Measurements from ENCODE around the gene SSR2.

Gene SSR2

DNA sequence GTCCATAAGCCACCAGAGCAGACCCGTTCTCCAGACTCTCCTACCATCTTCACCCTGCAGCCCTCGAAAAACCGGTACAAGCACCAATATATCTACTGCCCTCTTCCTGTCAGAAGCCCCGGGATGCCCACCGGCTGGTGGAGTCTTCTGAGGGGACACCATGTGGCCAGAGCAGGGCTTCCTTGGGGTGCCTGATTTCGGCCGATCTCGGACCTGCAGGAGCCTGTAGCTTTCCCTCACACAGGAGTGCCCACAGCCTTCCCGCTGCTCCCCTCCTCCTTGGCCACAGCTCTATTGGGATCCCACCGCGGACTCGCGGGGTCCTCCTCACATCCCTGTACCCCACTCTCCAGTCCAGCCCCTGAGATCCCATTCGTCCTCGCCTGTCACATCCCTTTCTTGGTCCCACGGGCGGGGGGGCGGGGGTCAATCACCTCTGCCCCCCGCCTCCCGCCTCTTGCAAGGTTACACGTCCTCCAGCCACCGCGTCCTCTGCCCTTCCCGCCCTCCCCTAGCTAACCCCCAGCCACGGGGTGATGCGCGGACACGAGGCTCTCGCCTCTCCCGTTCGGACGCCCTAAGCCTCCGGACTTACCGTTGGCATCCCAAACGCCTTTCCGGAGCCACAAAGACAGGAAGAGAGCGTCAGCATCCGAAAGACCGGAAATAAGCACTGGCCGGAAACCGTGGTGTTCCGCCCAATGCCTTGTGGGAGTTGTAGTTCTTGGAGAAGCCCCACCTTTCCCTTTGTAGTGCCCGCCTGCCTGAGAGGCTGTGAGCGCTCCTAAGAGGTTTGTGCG lies at the start of gene SSR2:
SSR2 (minus strand) TSS at position 659 of the 800 bp plus-strand sequence. CDS start 784 bp downstream, outside the sequence.
- FAIRE-seq = peak; percentile 61

DNA sequence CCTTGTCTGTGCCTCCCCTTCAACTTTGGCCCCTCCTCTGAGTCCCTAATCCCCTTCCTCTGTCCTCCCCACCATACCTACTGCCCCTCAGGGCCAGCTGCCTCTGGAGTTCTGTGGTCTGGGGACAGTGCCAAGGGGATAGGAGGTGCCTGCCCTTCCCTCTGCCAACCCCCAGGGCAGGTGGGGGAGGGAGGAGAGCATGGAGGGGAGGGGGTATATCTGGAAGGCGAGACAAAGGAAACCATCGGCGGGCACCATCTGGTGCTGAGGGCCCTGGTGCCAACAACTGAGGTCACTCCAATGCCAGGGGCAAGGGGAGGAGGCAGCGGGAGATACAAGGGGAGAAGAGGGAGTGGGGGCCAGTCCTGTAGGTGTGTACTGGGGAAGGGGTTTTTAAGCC lies 49.8 kb upstream of the SSR2 start:
- FAIRE-seq = no peak

DNA sequence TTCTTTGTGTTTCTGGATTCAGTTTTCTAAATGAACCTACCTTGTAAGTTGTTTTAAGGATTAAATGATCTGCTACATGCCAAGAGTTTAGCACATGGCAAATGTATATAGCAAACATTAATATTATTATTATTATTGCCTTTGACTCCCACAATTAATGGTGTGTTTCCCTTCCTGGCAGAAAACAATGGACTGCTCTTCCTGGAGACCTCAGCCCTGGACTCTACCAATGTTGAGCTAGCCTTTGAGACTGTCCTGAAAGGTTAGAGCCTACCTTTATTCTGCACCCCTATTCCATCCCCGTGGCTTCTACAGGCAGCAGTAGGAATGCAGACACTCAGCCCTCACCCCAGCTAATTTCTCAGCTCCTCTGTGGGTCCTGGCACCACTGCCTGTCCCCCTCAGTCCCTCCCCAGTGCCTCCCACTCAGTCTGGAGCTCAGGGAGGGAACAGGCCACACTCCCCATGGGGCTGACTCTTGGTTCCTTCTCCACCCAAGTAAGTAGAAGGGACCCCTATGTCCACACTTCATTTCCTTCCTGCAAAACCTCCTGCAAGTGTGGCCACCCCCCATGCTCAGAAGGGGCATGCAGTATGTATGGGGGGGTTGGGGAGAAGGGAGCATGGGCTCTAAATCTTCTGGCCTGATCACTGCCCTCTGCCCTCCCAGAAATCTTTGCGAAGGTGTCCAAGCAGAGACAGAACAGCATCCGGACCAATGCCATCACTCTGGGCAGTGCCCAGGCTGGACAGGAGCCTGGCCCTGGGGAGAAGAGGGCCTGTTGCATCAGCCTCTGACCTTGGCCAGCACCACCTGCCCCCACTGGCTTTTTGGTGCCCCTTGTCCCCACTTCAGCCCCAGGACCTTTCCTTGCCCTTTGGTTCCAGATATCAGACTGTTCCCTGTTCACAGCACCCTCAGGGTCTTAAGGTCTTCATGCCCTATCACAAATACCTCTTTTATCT lies 49.0 kb upstream of the SSR2 start:
- FAIRE-seq = no peak

DNA sequence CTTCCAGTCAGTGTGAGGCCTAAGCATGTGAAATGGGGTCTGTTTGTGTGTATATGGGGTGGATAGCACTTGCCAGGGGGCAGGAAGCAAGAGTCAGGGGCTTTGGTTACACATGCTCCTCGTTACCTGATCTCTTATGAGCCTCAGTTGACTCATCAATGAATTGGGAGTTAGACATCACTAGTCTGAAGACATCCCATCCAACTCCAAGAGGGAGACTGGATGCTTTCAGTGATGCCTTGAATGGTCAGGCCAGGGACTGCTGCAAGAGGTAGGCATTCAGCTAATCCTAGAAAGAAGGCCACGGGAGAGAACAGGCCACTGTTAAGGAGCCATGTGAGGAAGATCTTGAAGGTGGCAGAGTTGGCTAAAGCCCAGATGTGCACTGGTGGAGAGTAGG lies 46.5 kb upstream of the SSR2 start:
- no peak for FAIRE-seq

DNA sequence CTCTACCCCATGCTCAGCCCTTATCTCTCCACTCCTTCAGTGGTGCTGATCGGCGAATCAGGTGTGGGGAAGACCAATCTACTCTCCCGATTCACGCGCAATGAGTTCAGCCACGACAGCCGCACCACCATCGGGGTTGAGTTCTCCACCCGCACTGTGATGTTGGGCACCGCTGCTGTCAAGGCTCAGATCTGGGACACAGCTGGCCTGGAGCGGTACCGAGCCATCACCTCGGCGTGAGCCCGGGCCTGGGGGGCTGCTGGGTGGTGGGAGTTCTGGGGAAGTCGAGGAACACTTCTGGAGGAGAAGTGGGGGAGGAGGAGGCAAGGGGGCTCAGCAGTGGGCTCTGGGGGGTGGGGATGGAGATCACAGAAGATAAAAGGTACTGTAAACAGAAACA lies 45.1 kb upstream of the SSR2 start:
- FAIRE-seq = no peak

DNA sequence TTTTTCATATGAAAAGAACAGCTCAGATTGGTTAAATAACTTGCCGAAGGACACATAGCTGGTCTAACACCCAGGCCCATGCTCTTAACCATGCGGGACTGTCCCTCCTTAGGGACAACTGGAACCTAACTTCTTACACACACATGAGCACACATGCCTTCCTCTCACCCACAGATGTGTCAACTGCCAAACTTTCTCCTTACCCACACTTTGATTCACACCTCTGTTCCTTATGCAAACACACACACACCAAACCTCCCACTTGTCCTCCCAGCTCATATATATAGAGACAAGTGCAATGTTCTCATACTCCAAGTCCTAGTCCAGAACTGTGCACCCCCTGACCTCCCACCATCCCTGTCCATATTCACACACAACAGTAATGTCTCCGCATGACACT lies 44.5 kb upstream of the SSR2 start:
- no peak for FAIRE-seq

DNA sequence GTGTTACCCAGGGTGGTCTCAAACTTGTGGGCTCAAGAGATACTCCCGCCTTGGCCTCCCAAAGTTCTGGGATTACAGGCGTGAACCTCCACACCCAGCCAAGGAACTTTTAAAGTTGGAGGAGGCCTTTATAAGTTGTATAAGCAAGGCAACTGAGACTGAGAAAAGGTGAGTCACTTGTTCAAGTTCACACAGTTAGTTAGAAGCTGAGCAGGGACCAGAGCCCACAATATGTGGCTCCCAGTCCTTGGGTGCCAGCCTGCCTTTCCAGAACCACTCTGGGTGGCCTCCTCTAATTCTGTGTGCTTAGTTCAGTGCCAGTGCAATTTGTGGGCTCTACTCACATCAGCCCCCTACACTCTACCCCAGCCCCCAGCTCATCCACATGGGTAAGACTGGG lies 43.9 kb upstream of the SSR2 start:
- no peak for FAIRE-seq

DNA sequence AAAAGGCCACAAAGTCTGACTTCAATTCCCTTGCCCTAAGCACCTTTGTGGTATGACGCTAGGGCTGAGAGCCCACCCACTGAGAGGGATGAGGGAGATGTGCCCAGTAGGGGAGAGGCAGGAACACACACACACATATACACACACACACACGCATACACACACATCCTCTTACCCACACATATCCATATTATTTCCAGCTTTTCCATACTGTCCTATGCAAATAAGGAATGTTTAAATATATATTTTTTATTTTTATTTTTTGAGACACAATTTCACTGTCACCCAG lies 43.2 kb upstream of the SSR2 start:
- FAIRE-seq = no peak

DNA sequence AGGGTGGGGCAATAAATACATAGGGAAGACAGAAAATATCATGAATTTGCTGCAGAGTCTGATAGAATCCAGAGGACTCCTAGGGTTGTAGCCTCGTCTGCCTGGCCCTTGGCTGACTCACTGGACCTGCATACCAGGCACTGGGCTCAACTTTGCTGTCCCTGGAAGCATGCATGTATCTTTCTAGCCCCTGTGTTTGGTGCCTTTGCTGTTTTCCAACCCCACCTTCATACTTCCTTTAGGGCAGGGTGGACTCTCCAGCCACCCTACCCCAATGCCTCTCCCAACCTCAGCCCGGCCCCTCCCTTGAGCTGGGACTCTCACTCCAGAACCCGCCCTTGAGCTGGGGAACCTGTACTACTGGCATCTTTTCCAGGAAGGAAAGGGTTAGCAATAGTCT lies 41.4 kb upstream of the SSR2 start:
- no peak for FAIRE-seq

DNA sequence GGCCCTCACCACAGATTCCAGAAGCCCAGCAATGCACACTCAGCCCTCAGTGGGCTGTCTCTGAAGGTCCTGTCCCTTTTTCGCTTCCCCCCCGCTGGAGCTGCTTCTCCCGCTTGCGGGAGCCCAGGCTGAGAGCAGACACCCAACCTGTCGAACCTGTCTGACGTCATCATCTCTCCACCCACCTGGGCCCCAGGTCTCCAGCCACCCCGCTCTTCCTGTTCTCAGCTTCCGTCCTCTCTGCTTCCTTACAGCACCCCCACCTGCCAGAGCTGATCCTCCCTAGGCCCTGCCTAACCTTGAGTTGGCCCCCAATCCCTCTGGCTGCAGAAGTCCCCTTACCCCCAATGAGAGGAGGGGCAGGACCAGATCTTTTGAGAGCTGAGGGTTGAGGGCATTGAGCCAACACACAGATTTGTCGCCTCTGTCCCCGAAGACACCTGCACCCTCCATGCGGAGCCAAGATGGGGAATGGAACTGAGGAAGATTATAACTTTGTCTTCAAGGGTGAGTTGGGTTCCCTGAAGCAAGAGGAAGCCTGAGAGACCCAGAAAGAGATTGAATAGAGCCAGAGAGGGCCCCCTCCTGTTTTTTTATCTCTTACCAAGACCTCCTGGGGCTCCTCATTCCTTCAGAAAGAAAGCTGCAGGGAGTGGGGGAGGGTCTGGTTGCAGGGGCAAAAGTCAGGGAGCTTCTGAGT lies 40.3 kb upstream of the SSR2 start, which contains the start of gene RAB25:
RAB25 (plus strand) TSS at position 224 of the 700 bp plus-strand sequence; CDS start at position 465, 241 bp downstream.
- FAIRE-seq = no peak

DNA sequence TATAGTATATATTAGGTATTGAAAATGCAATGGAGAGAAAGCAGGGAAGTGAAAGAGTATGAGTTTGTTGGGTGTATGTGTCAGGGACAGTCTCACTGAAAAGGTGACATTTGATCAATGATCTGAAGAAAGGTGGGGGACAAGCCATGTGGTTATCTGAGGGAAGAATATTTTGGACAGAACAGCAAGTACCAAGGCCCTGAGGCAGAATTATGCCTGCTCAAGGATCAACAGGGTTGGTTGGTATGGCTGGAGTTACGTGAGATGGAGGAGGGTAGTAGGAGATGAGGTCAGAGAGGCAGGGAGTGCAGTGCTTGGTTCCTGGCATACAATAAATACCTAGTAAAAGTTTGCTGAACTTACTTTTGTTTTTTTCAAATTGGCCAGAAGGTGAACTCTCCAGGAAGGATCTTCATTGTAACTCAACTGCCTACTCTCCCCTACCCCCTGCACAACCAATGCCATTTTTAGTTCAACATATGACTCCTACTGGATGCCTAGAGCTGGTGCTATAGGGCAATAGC lies 35.6 kb upstream of the SSR2 start:
- FAIRE-seq = no peak

DNA sequence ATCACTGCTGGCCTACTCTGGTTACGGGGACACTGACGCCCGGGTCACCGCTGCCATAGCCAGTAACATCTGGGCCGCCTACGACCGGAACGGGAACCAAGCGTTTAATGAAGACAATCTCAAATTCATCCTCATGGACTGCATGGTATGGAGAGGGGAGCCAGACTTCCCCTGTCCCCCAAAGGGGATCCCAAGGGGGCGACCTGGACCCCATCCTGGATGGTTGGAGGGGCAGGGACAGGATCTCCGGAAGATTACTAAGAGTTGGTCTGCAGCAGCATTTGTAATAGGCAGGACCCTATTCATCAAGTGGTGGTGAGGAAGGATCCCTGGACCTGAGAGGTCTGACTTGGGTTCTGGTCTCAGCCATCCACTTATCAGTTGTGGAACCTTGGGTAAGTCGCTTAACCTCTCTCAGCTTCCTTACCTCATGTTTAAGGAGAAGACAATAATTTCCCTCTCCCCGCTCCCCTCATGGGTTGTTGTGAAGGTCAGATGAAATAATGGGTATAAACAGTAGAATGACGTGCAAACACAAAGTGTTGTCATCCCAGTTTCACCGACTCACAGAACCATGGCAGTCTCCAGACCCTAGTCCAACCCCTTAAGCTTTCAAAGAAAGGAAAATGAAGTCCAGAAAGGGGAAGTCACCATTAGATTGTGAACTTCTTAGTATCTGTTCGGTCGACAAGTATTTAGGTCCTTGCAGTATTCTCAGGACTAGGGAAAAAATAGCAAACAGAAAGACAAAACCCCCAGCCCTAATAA lies 34.7 kb upstream of the SSR2 start:
- no peak for FAIRE-seq

DNA sequence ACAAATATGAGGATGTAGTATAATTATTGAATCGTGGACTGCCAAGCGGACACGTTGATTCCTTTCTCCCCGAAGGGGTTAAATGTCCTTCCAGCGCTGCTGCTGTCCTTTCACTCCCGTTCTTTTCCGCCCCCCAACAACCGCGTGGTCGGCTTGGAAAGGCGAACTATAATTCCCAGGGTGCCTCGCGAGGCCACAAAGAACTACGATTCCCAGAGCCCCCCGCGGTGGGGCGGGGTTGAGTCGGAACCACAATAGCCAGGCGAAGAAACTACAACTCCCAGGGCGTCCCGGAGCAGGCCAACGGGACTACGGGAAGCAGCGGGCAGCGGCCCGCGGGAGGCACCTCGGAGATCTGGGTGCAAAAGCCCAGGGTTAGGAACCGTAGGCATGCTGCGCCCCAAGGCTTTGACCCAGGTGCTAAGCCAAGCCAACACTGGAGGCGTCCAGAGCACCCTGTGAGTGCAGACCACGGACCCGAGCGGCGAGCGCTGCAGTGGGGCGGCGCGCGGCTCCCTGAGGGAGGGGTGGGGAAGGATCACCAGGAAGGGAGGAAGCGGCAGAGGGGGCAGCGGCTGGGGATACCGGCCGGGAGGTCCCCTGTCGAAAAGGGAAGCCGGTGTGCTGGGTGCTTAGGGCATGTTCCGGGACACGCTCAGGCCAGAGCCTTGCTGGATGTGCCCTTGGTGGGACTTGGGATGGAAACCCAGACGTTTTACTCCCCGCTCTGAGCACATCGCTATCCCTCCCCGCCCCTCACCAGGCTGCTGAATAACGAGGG lies 33.9 kb upstream of the SSR2 start, which contains the start of gene LAMTOR2:
LAMTOR2 (plus strand) TSS at position 283 of the 781 bp plus-strand sequence; CDS start at position 391, 108 bp downstream.
- peak; percentile 96 for FAIRE-seq

DNA sequence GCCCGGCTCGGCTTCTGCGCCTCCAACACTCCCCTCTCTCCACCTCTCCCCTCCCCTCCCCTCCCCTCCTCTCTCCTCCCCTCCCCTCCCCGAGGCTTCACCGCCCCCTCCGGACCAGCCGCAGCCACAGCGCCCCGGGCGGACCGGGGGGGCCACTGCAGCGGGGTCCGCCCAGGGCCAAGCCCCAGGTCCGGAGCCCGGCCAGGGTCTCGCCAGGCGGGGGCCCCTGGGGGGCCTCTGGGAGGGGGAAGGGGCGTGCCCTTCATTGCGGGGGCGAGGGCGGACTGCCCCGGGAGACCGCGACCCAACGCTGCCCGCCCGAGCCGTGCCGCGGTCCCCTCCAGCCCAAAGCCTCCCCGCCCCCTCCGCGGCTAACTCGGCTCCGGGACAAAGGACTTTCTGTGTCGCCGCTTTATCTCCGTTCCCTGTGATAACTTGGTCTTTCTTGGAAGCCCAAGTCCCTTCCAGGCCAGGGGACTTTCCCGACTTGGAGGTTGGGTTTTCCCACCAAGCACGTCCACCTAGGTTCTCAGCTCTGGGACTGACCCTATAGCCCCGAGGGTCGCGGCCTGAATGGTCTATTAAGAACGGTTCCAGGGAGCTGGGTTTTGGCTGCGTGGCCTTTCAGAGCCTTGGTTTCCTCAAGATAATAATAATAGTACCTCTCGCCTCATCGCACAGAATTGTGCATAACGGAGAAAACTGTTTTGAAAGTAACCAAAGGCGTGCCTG lies 33.2 kb upstream of the SSR2 start, which contains the start of gene UBQLN4:
UBQLN4 (minus strand) TSS at position 31 of the 732 bp plus-strand sequence. CDS start 97 bp downstream, outside the sequence.
- FAIRE-seq = no peak

DNA sequence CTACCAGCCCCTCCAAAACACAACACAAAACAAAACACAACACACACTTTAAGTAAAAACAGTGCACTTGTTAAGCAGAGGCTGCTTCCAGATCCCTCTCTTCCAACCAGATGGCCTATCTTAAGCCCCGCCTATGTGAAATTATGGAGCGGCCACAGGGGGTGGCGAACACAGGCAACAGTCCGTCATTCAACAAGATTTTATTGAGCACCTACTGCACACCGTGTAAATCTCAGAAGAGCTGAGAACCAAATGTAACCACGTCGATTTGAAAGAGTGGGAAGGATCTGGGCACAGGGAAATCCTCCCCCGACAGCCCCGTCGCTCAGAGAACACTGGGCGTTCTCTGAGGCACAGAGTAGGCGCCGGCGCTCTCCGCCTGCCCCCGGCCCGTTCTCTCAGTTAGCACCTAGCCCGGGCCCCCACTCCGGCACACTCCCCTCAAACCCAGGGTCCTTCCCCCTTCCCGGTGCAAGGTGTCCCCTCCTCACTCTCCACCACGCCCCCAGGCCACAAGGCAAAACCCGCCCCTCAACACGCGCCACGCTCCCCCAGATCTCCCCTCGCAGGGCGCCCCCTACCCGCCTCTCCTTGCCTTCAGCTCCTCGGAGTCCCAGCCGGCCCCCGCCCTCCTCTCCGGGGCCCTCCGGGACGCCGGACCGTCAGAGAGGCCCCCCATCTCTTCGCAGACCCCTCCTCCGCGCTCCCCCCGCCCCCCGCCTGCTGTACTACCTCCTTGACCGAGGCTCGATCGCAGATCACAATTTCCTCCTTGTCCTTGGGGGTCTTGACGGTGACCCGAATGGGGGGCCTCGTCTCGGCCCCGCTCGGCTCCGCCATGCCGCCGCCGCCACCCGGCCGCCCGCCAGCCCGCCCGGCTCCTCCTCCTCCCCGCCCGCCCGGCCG lies 32.4 kb upstream of the SSR2 start:
- no peak for FAIRE-seq

DNA sequence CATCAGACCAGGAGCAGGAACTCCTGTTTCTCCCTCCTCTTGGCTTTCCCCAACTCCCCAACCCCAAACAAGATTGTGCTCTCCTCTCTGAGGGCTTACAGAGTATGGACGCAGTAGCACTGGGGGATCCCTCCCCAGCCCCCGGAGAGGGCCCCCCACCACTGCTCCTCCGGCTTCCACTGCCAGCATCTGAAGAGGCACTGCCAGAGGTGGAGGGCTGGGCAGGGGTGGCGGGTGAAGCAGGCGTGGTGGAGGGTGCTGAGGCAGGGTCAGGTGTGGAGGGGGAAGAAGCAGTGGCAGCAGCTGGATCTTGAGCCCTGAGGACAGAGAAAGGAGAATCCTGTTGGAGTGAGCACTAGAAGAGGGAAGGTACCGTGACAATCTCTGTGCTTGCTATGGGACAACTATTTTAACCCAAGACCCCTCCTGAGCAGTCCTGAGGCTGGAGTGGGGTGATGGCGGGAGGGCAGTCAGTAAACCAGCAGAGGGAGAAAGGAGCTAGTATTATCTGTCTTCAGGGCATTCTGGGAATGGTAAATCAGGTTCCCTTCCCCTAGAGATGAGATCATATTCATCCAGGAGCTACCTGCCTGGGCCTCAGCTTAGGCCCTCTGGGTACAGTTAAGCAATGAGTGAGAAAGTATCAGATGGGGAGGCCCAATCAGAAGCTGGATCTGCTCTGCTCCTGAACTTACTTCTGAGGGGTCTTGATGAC lies 30.4 kb upstream of the SSR2 start:
- no peak for FAIRE-seq

DNA sequence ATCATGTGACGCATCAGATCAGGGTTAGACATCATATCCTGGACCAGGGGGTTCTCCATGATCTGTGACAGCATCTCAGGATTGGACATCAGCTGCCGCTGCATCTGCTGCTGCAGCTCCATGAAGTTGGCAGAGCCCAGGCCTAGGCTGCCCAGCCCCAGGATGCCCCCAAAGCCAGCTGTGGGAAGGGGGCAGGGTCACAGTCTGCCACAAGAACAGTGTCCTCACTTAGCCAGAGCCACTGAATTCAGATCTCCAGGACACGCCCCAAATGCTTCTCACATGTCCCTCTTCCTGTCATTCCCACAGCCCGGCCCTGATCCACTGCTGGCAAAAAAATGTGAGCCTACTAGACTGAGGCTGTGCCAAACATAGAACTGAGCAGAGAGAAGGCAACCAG lies 29.6 kb upstream of the SSR2 start:
- FAIRE-seq = no peak

DNA sequence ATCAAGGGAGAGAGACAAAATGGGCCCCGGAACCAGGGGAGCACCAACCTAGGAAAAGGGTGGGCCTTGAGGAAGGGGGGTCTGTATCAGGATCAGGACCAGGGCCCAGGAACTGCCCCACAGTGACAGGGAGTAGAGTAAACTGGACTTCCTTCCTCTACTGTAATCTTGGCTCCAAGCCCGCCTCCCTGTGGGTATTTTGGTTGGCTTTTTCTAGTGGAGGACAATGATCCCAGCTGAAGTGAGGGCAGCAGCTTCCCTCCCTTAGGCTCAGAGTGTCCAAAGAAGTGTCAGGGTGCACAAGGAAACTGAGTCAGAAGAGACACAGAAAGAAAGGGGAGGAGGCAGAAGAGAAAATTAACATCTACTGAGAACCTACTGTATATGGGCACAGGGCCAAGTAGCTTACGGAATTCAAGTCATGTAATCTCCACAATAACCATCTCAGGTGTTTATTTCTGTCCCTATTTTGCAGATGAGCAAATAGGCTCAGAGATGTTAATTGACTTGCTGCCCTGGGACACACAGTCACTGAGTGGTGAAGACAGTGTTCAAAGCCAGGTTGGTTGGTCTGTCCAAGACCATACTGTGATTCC lies 28.0 kb upstream of the SSR2 start:
- FAIRE-seq = no peak

Measured in A204.1 (cell line).